ENCODE measurements around the gene PPARG.
"Not testable (repeated sequence)": the region's sequence is repeated elsewhere in the genome, so short reads cannot be mapped to it uniquely, and the experiment has no call there.

The PPARG gene

GRCh38 chr3:12452361-12453330, 163.8 kb downstream of the PPARG start:
- in situ Hi-C loops (cut with MboI; ENCODE audit: low pct_unique_long_range_greater_than_20kb, low sequenced_read_pairs, unreplicated experiment), result no loop called here
- TF ChIP-seq CTCF (IDR thresholded peaks at IDR 0.05; ENCODE audit: extremely low read depth, insufficient read depth, missing control alignments), result no peak
- DNase-seq (ENCODE audit: low spot score), result no peak

- no peak for TF ChIP-seq CTCF (IDR thresholded peaks at IDR 0.05; ENCODE audit: extremely low read depth, insufficient read depth, missing control alignments)
- no peak for DNase-seq (ENCODE audit: low spot score)
- in situ Hi-C loops (cut with MboI; ENCODE audit: low pct_unique_long_range_greater_than_20kb, low sequenced_read_pairs, unreplicated experiment), result no loop called here
These were observed 165.4 kb downstream of the PPARG start for GRCh38 chr3:12454076-12454815.

- DNase-seq (ENCODE audit: low spot score), result no peak
- in situ Hi-C loops (cut with MboI; ENCODE audit: low pct_unique_long_range_greater_than_20kb, low sequenced_read_pairs, unreplicated experiment), result no loop called here
- TF ChIP-seq CTCF (IDR thresholded peaks at IDR 0.05; ENCODE audit: extremely low read depth, insufficient read depth, missing control alignments), result no peak
These were observed 165.9 kb downstream of the PPARG start for GRCh38 chr3:12454816-12455121.

GRCh38 chr3:12455740-12456139, 166.9 kb downstream of the PPARG start:
- in situ Hi-C loops (cut with MboI; ENCODE audit: low pct_unique_long_range_greater_than_20kb, low sequenced_read_pairs, unreplicated experiment), result no loop called here
- DNase-seq (ENCODE audit: low spot score), result no peak
- TF ChIP-seq CTCF (IDR thresholded peaks at IDR 0.05; ENCODE audit: extremely low read depth, insufficient read depth, missing control alignments), result no peak

- no peak for TF ChIP-seq CTCF (IDR thresholded peaks at IDR 0.05; ENCODE audit: extremely low read depth, insufficient read depth, missing control alignments)
- no peak for DNase-seq (ENCODE audit: low spot score)
- in situ Hi-C loops (cut with MboI; ENCODE audit: low pct_unique_long_range_greater_than_20kb, low sequenced_read_pairs, unreplicated experiment), result no loop called here
These were observed 167.6 kb downstream of the PPARG start for GRCh38 chr3:12456441-12456840.

- in situ Hi-C loops (cut with MboI; ENCODE audit: low pct_unique_long_range_greater_than_20kb, low sequenced_read_pairs, unreplicated experiment); DNase-seq (ENCODE audit: low spot score): not testable (repeated sequence)
These were observed 168.5 kb downstream of the PPARG start for GRCh38 chr3:12457380-12457779.

GRCh38 chr3:12458901-12459300, 170.0 kb downstream of the PPARG start:
- TF ChIP-seq CTCF (IDR thresholded peaks at IDR 0.05; ENCODE audit: extremely low read depth, insufficient read depth, missing control alignments), result no peak
- no peak for DNase-seq (ENCODE audit: low spot score)
- in situ Hi-C loops (cut with MboI; ENCODE audit: low pct_unique_long_range_greater_than_20kb, low sequenced_read_pairs, unreplicated experiment), result no loop called here
